H1 (cell line): ENCODE results near the gene PLB1. TPM values are rescaled to one million over a fixed set of nuclear protein-coding genes. Genes with fewer than 3 reads are reported as not detected.
"Not testable (repeated sequence)": the region's sequence is repeated elsewhere in the genome, so short reads cannot be mapped to it uniquely, and the experiment has no call there.

Source experiments
- CTCF ChIA-PET: fragments of 300-600 bp; sonication (Branson Sonifier 250); formaldehyde crosslinking; loops from one replicate; lab custom pipeline; 2021; ENCODE audit not compliant: partially characterized antibody; lab: Charles Lee
- POLR2A ChIA-PET: fragments of 300-600 bp; sonication (Branson Sonifier 250); formaldehyde crosslinking; loops from one replicate; lab custom pipeline; 2021; ENCODE audit warnings: inconsistent platforms; ENCODE audit not compliant: partially characterized antibody; lab: Charles Lee
- DNase-seq, 2 experiments: peaks; one replicate each; pipeline versions ENCODE4 v3.0.0 to v3.0.0-alpha.2; 2010 to 2022; ENCODE audit warnings: low spot score in 2 of 2, low read depth in 1 of 2, mixed read lengths in 1 of 2
- FAIRE-seq: peaks from 2 replicates; lab custom pipeline; 2011; peaks lifted over from hg19 to GRCh38; lab: Jason Lieb, UNC
- H2AFZ ChIP-seq: 2 replicates; pipeline ENCODE4 v1.8.1; 2012; ENCODE audit warnings: low read length, inconsistent platforms
- H2AK5ac ChIP-seq: 2 replicates; pipeline ENCODE4 v1.6.1; 2013; ENCODE audit warnings: low read depth, low read length
- H2BK120ac ChIP-seq: replicated peaks from 2 replicates; pipeline ENCODE3; 2013; ENCODE audit warnings: low read depth, low read length, inconsistent platforms
- H2BK12ac ChIP-seq: 2 replicates; pipeline ENCODE4 v1.6.1; 2013; ENCODE audit warnings: low read depth, low read length
- H2BK15ac ChIP-seq: 2 replicates; pipeline ENCODE4 v1.6.1; 2013; ENCODE audit warnings: low read length
- H2BK20ac ChIP-seq: 2 replicates; pipeline ENCODE4 v1.6.1; 2013; ENCODE audit warnings: low read length
- H2BK5ac ChIP-seq: 2 replicates; pipeline ENCODE4 v1.6.1; 2013; ENCODE audit warnings: low read depth, low read length
- H3K14ac ChIP-seq: 2 replicates; pipeline ENCODE4 v1.6.1; 2013; ENCODE audit warnings: inconsistent platforms; ENCODE audit not compliant: insufficient read length
- H3K18ac ChIP-seq: 2 replicates; pipeline ENCODE4 v1.6.1; 2013; ENCODE audit warnings: low read length; ENCODE audit errors: extremely low read depth
- H3K23ac ChIP-seq: 2 replicates; pipeline ENCODE4 v1.6.1; 2013; ENCODE audit warnings: inconsistent platforms; ENCODE audit not compliant: insufficient read length
- H3K23me2 ChIP-seq: 2 replicates; pipeline ENCODE4 v1.6.1; 2013; ENCODE audit warnings: low read depth, low read length
- H3K27ac ChIP-seq: 2 replicates; pipeline ENCODE4 v1.6.1; 2011; ENCODE audit warnings: low read depth, low read length, inconsistent platforms
- H3K27me3 ChIP-seq, 4 experiments: replicated peaks in 1 of 4; 1 replicate in 1 of 4; 2 replicates in 3 of 4; pipeline versions ENCODE4 v1.6.1 to v1.8.1; 2011 to 2013; ENCODE audit warnings: low read length in 3 of 4, mild to moderate bottlenecking in 3 of 4, inconsistent platforms in 2 of 4, mixed read lengths in 2 of 4, moderate library complexity in 1 of 4; ENCODE audit not compliant: control insufficient read depth in 3 of 4, insufficient read depth in 3 of 4; ENCODE audit errors: extremely low read depth in 1 of 4
- H3K36me3 ChIP-seq, 4 experiments: 2 replicates each; pipeline versions ENCODE4 v1.6.1 to v1.8.1; 2011 to 2013; ENCODE audit warnings: mild to moderate bottlenecking in 4 of 4, low read length in 3 of 4, moderate library complexity in 2 of 4, control low read depth in 1 of 4, inconsistent platforms in 1 of 4; ENCODE audit not compliant: insufficient read depth in 4 of 4, control insufficient read depth in 2 of 4
- H3K4ac ChIP-seq: replicated peaks from 2 replicates; pipeline ENCODE3; 2013; ENCODE audit warnings: low read length, low read depth, mixed read lengths, inconsistent platforms; ENCODE audit not compliant: insufficient read length
- H3K4me1 ChIP-seq, 4 experiments: replicated peaks in 1 of 4; 1 replicate in 1 of 4; 2 replicates in 3 of 4; pipeline versions ENCODE4 v1.6.1 to v1.8.1; 2011 to 2013; ENCODE audit warnings: low read length in 3 of 4, inconsistent platforms in 2 of 4, mixed read lengths in 1 of 4; ENCODE audit not compliant: insufficient read depth in 4 of 4, control insufficient read depth in 3 of 4
- H3K4me2 ChIP-seq, 2 experiments: 2 replicates each; pipeline versions ENCODE4 v1.6.1 to v1.8.1; 2011 to 2013; ENCODE audit warnings: low read depth in 2 of 2, low read length in 2 of 2, control low read depth in 1 of 2, inconsistent platforms in 1 of 2, mild to moderate bottlenecking in 1 of 2; ENCODE audit not compliant: insufficient read depth in 1 of 2
- H3K4me3 ChIP-seq, 4 experiments: fragments of 200-600, 300-600 bp in 1 of 4; sonication (generic), shearing (Covaris generic), sonication (Bioruptor Twin) in 1 of 4; 2 replicates each; pipeline versions ENCODE4 v1.5.1 to v1.8.1; 2011 to 2016; ENCODE audit warnings: low read length in 4 of 4, low read depth in 3 of 4, control low read depth in 2 of 4, inconsistent platforms in 2 of 4, mild to moderate bottlenecking in 2 of 4, mixed read lengths in 1 of 4, moderate library complexity in 1 of 4; ENCODE audit not compliant: insufficient read depth in 2 of 4; ENCODE audit errors: extremely low read depth in 1 of 4
- H3K56ac ChIP-seq: replicated peaks from 2 replicates; pipeline ENCODE3; 2013; ENCODE audit warnings: low read depth, mild to moderate bottlenecking, mixed read lengths, low read length, inconsistent platforms; ENCODE audit not compliant: insufficient read length
- H3K79me1 ChIP-seq: 2 replicates; pipeline ENCODE4 v1.6.1; 2013; ENCODE audit warnings: low read depth, low read length, control low read depth
- H3K79me2 ChIP-seq, 2 experiments: 2 replicates each; pipeline versions ENCODE4 v1.6.1 to v1.8.1; 2012 to 2013; ENCODE audit warnings: low read length in 2 of 2, mild to moderate bottlenecking in 2 of 2, inconsistent platforms in 1 of 2; ENCODE audit not compliant: insufficient read depth in 2 of 2, control insufficient read depth in 1 of 2
- H3K9ac ChIP-seq, 4 experiments: replicated peaks in 1 of 4; 1 replicate in 1 of 4; 2 replicates in 3 of 4; pipeline versions ENCODE4 v1.6.1 to v1.8.1; 2011 to 2013; ENCODE audit warnings: low read depth in 3 of 4, low read length in 3 of 4, control low read depth in 2 of 4, mild to moderate bottlenecking in 2 of 4, moderate library complexity in 2 of 4, inconsistent platforms in 1 of 4; ENCODE audit errors: extremely low read depth in 1 of 4
- H3K9me3 ChIP-seq, 2 experiments: 2 replicates each; pipeline versions ENCODE4 v1.6.1 to v1.8.1; 2012 to 2013; ENCODE audit warnings: mild to moderate bottlenecking in 2 of 2, moderate library complexity in 2 of 2, control low read depth in 1 of 2, inconsistent platforms in 1 of 2, low read depth in 1 of 2, low read length in 1 of 2, mixed read lengths in 1 of 2; ENCODE audit not compliant: insufficient read depth in 2 of 2
- H4K20me1 ChIP-seq, 2 experiments: replicated peaks in 1 of 2; 2 replicates each; pipeline versions ENCODE3 to v1.8.1; 2011 to 2013; ENCODE audit warnings: inconsistent platforms in 2 of 2, low read length in 2 of 2, mild to moderate bottlenecking in 1 of 2; ENCODE audit not compliant: insufficient read depth in 2 of 2, control insufficient read depth in 1 of 2
- H4K5ac ChIP-seq: 2 replicates; pipeline ENCODE4 v1.6.1; 2013; ENCODE audit warnings: low read length, low read depth, mixed read lengths, inconsistent platforms; ENCODE audit not compliant: insufficient read length
- H4K8ac ChIP-seq: 2 replicates; pipeline ENCODE4 v1.8.0; 2013; ENCODE audit warnings: mild to moderate bottlenecking, moderate library complexity, low read length, inconsistent platforms; ENCODE audit not compliant: insufficient read depth; ENCODE audit errors: extremely low read depth
- H4K91ac ChIP-seq: replicated peaks from 2 replicates; pipeline ENCODE3; 2013; ENCODE audit warnings: low read length, mixed read lengths, inconsistent platforms; ENCODE audit not compliant: insufficient read length
- SP4 ChIP-seq: IDR thresholded peaks from 2 replicates; pipeline ENCODE4 v1.6.1; 2012; ENCODE audit warnings: low read length, inconsistent platforms
- WGBS, 2 experiments: shearing (Covaris generic) in 1 of 2; methylation state at CpG; one replicate each; pipeline versions ENCODE4 v1.1.6 to v1.1.7; 2013 to 2015; ENCODE audit warnings: low lambda C conversion rate in 2 of 2, mixed read lengths in 2 of 2, inconsistent platforms in 1 of 2, low coverage in 1 of 2, missing lambda C conversion rate in 1 of 2; ENCODE audit not compliant: insufficient replicate concordance in 2 of 2, insufficient coverage in 1 of 2, insufficient read length in 1 of 2; ENCODE audit errors: extremely low coverage in 1 of 2, missing lambda C conversion rate in 1 of 2; 5-methylcytosine and 5-hydroxymethylcytosine counted together
- polyA plus RNA-seq, 7 experiments: library from polyadenylated mRNA; depleted of rRNA in 3 of 7; stranded (reverse) in 5 of 7; unstranded in 2 of 7; fragments of >200 nt in 5 of 7; fragments of 200-250 nt in 2 of 7; gene quantifications; 1 replicate in 5 of 7; 2 replicates in 1 of 7; 4 replicates in 1 of 7; pipeline versions ENCODE4 v1.2.1 to v1.2.3, GENCODE V29; 2011 to 2013; ENCODE audit warnings: missing spikeins in 2 of 7, mixed read lengths in 2 of 7
- total RNA-seq: library from RNA; stranded (reverse); fragmentation: NEBNext Ultra II Directional; extraction: Animal tissue kit (Norgen Biotek cat#: 25700); gene quantifications from 2 replicates; pipeline ENCODE4 v1.2.1, GENCODE V29; 2021

Gene PLB1
- total and polyA plus RNA-seq, 2 of the 8 experiments (the other 6 are each of a cell fraction or from before 2014, with no cell fraction given) = 0.20 to 0.36 TPM

DNA sequence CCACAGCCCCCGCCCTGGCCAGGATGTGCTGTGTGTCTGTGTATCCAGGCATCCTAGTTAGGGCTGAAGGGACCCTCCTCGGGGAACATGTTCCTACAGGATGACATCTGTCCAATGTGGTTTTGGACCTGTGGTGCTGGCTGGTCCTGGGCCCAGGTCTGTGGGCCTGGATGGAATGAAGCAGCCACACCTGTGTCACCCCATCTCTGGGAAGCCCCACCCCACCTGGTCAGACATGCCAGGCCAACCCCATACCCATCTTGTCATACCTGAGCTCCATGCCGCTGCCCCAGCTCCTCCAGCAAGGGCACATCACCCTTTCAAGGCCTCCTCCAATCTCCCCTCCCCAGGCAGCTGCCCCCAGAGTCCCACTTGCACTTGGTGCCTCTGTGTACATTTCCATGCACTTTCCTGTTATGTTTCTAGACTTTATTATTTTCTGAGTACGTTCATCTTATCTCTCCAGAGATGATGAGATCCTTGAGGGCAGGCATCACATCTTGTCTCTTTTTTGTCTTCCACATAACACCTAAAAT, 24.1 kb upstream of the PLB1 start (continued):
- no peak for TF ChIP-seq SP4

DNA sequence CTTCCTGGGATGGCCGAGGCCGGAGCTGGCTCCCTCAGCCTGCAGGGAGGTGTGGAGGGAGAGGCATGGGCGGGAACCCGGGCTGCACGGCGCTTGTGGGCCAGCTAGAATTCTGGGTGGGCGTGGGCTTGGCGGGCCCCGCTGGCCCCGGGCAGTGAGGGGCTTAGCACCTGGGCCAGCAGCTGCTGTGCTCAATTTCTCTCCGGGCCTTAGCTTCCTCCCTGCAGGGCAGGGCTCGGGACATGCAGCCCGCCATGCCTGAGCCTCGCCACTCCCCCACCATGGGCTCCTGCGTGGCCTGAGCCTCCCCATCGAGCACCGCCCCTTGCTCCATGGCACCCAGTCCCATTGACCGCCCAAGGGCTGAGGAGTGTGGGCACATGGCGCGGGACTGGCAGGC, 23.2 kb upstream of the PLB1 start:
- H2BK12ac ChIP-seq, H2BK5ac ChIP-seq, H3K14ac ChIP-seq, H3K36me3 ChIP-seq, H3K4me1 ChIP-seq, DNase-seq, H3K4ac ChIP-seq, H3K18ac ChIP-seq, H3K79me2 ChIP-seq, H3K4me3 ChIP-seq, POLR2A ChIA-PET, H3K79me1 ChIP-seq, H2AK5ac ChIP-seq, H3K23ac ChIP-seq, H4K8ac ChIP-seq, H3K4me2 ChIP-seq, H3K9me3 ChIP-seq, H4K5ac ChIP-seq, H3K56ac ChIP-seq, H2BK120ac ChIP-seq, H3K23me2 ChIP-seq, H4K91ac ChIP-seq, FAIRE-seq, H3K27ac ChIP-seq, H2BK20ac ChIP-seq, H3K9ac ChIP-seq, H2BK15ac ChIP-seq, H4K20me1 ChIP-seq, H3K27me3 ChIP-seq, H2AFZ ChIP-seq: not testable (repeated sequence)
- WGBS, 2 experiments = 85% methylated on average over 10 of the region's 20 CpGs; no CpG with 5 or more reads in 1 of the 2 experiments
- CTCF ChIA-PET = interaction anchor here (1.3 kb wide), 1 partner anchor 20 kb away, joined by 7 read pairs; no protein-coding TSS in a partner anchor
